ENCODE results near the gene RELT.
A peak's percentile ranks its signal among the peaks of the same experiment; 100 is the strongest.

Gene RELT

GRCh38 chr11:73346186-73346935 is 29.8 kb upstream of the RELT start:
- no peak for DNase-seq (ENCODE audit: low read depth in 3 of 3)

GRCh38 chr11:73347067-73347466 is 29.1 kb upstream of the RELT start:
- no peak for DNase-seq (ENCODE audit: low read depth in 3 of 3)

GRCh38 chr11:73348838-73349237 is 27.4 kb upstream of the RELT start:
- DNase-seq (ENCODE audit: low read depth in 3 of 3): no peak

- no peak for DNase-seq (ENCODE audit: low read depth in 3 of 3)
Observed at GRCh38 chr11:73349633-73350032, 26.6 kb upstream of the RELT start.

GRCh38 chr11:73350908-73351636 is 25.1 kb upstream of the RELT start:
- DNase-seq (ENCODE audit: low read depth in 3 of 3): peak; percentile 28 to 37 (median 29)

GRCh38 chr11:73353422-73353821 is 22.8 kb upstream of the RELT start:
- no peak for DNase-seq (ENCODE audit: low read depth in 3 of 3)

- DNase-seq (ENCODE audit: low read depth in 3 of 3): no peak
Observed at GRCh38 chr11:73355109-73355508, 21.1 kb upstream of the RELT start.

GRCh38 chr11:73356979-73357860 is 19.0 kb upstream of the RELT start:
- DNase-seq (ENCODE audit: low read depth in 3 of 3): no peak

- no peak for DNase-seq (ENCODE audit: low read depth in 3 of 3)
Observed at GRCh38 chr11:73358071-73358470, 18.1 kb upstream of the RELT start.

- DNase-seq (ENCODE audit: low read depth in 3 of 3): no peak
Observed at GRCh38 chr11:73359341-73359740, 16.9 kb upstream of the RELT start.

- no peak for DNase-seq (ENCODE audit: low read depth in 3 of 3)
Observed at GRCh38 chr11:73359930-73360742, 16.1 kb upstream of the RELT start.

- DNase-seq (ENCODE audit: low read depth in 3 of 3): no peak
Observed at GRCh38 chr11:73360743-73361369, 15.3 kb upstream of the RELT start.

- DNase-seq (ENCODE audit: low read depth in 3 of 3): no peak
Observed at GRCh38 chr11:73361953-73362776, 14.0 kb upstream of the RELT start.

- DNase-seq (ENCODE audit: low read depth in 3 of 3): no peak
Observed at GRCh38 chr11:73363147-73363546, 13.1 kb upstream of the RELT start.

GRCh38 chr11:73365352-73366264 is 10.6 kb upstream of the RELT start:
- no peak for DNase-seq (ENCODE audit: low read depth in 3 of 3)

GRCh38 chr11:73366265-73366610 is 10.0 kb upstream of the RELT start:
- DNase-seq (ENCODE audit: low read depth in 3 of 3): no peak

GRCh38 chr11:73366953-73367352 is 9.2 kb upstream of the RELT start:
- DNase-seq (ENCODE audit: low read depth in 3 of 3): no peak

- no peak for DNase-seq (ENCODE audit: low read depth in 3 of 3)
Observed at GRCh38 chr11:73367482-73368024, 8.6 kb upstream of the RELT start.

All from stimulated activated CD4-positive, alpha-beta T cell treated with anti-CD3 and anti-CD28 coated beads, TNF-alpha, amount 100 ng/mL, for 4 hours (primary cell).